HG03064 (cell line): Measurements from ENCODE around the gene REXO5.
"Not testable (repeated sequence)": the region's sequence is repeated elsewhere in the genome, so short reads cannot be mapped to it uniquely, and the experiment has no call there.

ENCODE experiments used
- ATAC-seq: cut with Tn5 transposase; IDR thresholded peaks from one replicate; pipeline ENCODE4 v1.9.1; 2021; ENCODE audit warnings: low read depth; ENCODE audit not compliant: unreplicated experiment

REXO5 gene

DNA sequence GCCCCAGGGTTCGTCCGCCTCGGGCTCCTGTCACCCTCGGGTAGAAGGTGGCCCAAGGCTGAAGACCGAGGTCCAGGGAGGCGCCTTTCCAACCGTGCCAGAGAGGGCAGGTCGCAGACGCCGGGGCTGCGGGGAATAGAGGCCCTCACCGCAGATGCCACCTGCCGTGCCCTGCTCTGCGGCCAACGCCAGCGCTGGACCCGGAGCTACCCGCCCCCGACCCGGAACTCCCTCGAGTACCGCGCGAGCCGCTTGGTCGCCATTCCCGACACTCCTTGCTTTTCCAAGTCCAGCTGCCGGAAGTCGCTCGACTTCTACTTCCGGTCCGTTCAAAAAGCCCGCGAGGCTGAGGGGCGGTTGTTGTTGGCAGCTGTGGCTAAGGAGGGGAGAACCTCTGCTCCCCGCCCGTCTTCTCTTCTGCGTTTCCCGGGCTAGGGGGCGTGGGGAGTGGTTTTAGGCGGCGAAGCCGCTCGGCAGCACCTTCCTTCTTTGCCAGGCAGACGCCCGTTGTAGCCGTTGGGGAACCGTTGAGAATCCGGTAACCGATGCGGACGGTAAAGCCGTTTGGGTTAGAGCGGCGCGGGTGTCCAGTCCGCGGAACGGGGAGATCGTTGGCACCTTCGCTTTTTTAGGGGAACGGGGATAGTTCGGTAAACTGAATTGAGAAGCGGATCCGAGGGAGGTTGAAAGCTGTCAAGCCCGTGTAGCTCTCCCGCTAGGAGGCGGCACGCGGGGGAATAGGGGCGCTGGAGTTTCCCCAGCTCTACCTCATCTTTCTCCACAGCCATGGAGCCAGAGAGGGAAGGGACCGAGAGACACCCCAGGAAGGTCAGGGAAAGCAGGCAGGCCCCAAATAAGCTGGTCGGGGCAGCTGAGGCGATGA lies at the start of gene REXO5, which contains the start of gene ERI2:
Gene REXO5 (plus strand): TSS at position 360 of the 883 bp plus-strand sequence. CDS start 427 bp downstream, at position 787.
Gene ERI2 (minus strand): TSS at position 305 of the 883 bp plus-strand sequence. CDS start 42 bp downstream, at position 263.
- ATAC-seq = peak; percentile 59

- ATAC-seq = no peak
Measured at GRCh38 chr16:20760346-20760745, 46.0 kb upstream of the REXO5 start.

GRCh38 chr16:20761175-20761574 lies 45.2 kb upstream of the REXO5 start:
- ATAC-seq = no peak

DNA sequence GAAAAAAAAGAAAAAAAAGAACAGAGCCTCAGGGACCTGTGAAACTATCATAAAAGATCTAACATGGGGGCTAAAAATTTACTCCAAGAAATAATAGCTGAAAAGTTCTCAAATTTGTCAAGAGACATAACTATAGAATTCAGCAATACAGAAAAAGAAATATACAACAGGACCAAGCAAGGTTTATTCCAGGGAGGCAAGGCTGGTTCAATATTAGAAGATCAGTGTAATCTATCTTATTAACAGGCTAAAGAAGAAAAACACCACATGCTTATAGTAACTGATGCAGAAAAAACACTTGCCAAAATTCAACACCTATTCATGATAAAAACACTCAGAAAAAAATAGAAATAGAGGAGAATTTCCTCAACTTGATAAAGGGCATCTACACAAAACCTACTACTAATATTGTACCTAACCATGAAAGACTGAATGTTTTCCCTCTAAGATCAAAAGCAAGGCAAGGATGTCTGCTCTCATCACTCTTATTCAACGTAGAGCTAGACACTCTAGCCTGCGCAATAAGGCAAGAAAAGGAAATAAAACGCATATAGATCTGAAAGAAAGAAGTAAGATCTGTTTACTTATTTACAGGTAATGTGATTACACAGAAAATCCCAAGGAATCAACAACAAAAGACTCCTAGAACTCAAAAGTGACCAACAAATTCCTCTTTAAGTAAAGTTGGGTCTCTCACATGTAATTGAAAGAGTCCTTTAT lies 43.8 kb upstream of the REXO5 start:
- ATAC-seq = no peak

DNA sequence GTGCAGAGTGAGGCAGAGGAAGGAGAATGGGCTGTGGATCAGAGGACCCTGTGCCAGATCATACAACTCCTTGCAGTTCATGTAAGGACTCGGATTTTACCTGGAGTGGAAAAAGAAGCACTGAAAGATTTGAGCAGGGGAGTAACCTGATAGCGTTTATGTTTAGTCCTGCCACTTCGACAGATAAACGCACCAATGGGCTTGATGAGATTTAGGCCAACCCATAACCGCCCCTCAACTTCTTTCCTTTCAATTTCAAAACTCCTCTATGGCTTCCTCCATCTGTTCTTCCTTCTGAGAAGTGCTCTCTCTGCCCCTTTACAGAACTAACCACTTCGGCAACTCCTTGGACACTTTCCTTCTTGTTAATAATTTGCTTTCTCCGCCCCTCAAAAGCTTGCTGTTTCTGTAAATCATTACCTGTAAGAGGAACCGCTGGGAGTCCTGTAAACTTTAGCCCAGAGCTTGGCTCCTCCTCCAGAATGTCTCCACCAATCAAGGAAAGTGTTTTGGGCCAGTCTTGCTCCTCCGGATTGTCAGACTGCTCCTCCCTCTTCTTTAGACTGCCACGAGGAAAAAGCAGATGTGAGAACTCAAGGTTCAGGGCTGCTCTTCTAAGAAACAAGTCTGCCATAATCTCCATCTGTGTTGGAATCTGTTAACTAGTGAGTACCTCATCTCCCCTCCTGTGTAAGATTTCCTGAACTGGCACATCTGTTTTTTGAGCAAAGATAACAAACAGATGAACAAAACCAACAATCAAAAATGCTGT lies 42.7 kb upstream of the REXO5 start, which contains the start of gene ACSM3:
Gene ACSM3 (plus strand): TSS at position 554 of the 772 bp plus-strand sequence. CDS start 6,021 bp downstream, outside the sequence.
- ATAC-seq = peak; percentile 98

GRCh38 chr16:20764448-20764847 lies 41.9 kb upstream of the REXO5 start:
- ATAC-seq = not testable (repeated sequence)

GRCh38 chr16:20765732-20766131 lies 40.6 kb upstream of the REXO5 start:
- no peak for ATAC-seq

GRCh38 chr16:20766294-20766693 lies 40.0 kb upstream of the REXO5 start:
- ATAC-seq = no peak

DNA sequence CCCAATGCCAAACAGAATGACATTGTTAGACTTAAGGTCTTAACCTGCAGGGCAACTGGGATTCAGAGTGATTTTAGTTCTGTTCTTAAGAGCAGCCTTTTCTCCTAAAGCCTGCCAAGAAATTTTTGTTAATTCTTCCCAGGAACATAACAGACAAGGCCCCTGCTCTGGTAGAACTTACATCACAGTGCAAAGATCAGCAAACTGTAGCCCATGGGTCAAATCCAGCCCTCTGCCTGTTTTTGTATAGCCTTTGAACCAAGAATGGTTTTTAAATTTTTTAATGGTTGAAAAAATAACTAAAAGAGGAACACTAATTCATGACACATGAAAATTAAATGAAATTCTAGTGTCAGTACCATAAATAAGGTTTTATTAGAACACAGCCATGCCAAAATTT lies 38.8 kb upstream of the REXO5 start:
- ATAC-seq = no peak

GRCh38 chr16:20768121-20768520 lies 38.2 kb upstream of the REXO5 start:
- ATAC-seq = no peak

- no peak for ATAC-seq
Measured at GRCh38 chr16:20768818-20769217, 37.5 kb upstream of the REXO5 start.

- no peak for ATAC-seq
Measured at GRCh38 chr16:20773679-20774078, 32.6 kb upstream of the REXO5 start.

DNA sequence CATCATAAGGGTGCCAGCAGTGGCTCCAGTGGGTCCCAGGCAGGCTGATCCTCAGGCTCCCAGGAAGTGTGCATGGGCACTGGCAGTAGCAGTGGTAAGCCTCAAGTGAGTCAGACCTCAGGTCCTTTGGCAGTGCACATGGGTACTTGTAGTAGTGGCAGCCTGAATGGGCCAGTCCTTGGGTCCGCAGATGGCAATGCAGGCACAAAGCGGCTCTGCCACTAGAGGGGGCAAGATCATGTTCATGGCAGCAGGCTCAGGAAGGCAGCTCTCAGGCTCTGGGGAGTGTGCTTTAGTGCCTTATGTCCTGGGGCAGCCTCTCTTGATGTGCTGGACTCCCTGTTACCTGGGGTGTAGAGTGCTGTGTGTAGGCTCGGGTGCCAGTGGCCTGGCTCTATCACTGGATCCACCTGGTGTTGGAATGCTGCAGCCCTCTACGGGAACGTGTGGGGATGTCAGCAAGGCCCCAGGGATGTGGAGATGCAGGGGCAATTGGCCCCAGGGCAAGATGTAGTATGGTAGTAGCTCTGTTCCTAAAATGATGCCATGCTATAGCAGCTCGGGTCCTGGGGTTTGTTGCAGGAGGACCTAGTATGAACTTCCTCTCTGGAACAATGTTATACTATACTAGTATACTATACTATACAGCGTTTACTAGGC lies 31.5 kb upstream of the REXO5 start:
- ATAC-seq = no peak

- no peak for ATAC-seq
Measured at GRCh38 chr16:20781697-20782096, 24.6 kb upstream of the REXO5 start.

- ATAC-seq = no peak
Measured at GRCh38 chr16:20782470-20782869, 23.9 kb upstream of the REXO5 start.

DNA sequence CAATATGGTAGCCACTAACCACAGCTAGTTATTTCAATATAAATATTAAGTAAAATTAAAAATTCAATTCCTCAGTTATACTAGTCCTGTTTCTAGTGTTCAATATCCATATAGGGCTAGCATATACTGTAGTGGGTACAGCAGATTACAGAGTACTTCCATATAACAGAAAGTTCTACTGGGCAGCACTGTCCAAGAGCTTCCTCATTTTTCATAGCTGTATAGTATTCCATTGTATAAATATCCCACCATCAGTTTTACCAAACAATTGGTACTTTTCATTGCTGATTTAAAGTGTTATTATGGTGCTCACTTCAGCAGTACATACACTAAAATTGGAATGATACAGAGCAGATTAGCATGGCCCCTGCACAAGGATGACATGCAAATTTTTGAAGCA lies 22.1 kb upstream of the REXO5 start:
- ATAC-seq = no peak

DNA sequence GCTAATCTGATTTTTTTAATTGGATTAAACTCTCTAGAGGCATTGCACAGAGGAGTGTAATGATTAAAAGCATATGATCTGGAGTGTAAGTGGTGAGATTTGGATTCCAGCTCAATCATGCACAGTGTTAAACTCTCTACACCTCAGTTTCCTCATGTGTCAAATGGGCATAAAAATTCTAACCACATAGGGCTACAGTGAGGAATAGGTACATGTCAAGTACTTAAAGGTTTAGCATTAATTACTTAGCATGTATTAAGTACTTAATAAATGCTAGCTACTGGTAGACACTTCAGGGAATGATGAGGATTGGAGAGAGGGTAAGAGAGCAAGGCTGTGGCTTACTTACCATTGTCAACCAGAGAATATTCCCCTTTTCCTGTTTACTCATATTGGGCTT lies 17.2 kb upstream of the REXO5 start:
- no peak for ATAC-seq

DNA sequence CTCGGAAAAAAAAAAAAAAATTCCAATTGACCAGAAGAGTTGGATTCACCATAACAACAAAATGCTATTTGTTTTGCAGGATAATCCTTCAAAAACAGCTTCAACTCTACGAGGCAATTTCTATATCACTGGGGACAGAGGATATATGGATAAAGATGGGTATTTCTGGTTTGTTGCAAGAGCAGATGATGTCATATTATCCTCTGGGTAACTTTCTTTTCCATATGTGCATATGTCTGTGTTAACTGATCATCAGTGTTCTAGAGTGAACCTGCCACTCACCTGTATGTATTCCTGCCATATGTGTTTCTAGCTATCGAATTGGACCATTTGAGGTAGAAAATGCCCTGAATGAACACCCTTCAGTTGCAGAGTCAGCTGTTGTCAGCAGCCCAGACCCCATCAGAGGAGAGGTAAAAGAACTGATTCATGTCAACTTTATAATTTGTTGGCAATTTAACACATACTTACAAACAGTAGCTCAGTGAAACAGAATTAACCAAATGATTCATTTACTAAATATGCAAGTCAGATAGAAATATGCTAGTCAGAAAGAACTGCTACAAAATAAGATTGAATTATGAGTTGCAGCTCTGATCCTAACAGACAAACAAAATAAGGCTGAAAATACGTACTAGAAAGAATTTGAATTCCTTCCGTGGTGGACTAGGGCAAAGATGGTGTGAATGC lies 14.3 kb upstream of the REXO5 start:
- ATAC-seq = no peak

DNA sequence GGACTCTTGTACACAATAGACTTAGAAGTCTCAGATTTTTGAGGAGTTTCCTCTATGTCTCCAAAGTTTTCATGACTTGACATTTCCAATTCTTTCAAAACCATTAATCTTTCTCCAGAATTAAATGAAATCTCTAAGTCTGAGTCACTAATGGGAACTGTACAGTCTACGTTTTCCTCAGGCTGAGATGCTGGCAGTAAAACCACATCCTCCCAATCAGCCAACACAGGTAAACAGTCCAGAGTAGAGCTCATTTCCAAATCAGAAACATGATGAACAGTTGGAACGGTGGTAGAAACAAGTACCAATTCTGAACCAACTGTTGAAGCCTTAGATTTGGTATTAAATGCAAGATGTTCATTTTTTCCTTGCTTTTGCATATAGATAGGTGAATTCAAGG lies 8.0 kb upstream of the REXO5 start:
- ATAC-seq = no peak

DNA sequence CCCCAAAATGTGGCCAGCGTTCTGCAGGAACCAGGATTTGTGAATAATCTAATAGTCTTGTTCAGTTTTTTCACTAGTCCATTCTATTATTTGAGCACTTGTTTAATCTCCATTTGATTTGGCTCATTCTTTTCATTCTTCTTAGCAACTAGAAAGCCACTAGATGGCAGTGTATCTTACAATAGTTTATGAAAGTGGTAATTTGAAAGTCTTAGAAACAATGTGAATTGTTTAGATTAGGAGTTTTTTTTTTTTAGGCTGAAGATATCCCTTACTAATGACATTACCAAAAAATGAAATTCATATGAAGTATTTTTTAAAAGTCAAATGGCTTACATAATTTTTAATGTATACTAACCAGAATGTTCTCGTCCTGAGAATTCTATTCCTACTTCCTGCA lies 6.7 kb upstream of the REXO5 start:
- no peak for ATAC-seq
